HepG2 (cell line): ENCODE results near the gene DOCK4. TPM values are rescaled to one million over a fixed set of nuclear protein-coding genes. Genes with fewer than 3 reads are reported as not detected.
A peak's percentile ranks its signal among the peaks of the same experiment; 100 is the strongest.

Source experiments
- CBX5 ChIP-seq: sonication (generic); formaldehyde crosslinking; IDR thresholded peaks from 2 replicates; pipeline ENCODE4 v1.4.0; 2020; ENCODE audit warnings: missing genetic modification reagents, borderline replicate concordance
- CEBPG ChIP-seq: IDR thresholded peaks from 2 replicates; pipeline ENCODE4 v1.6.1; 2016
- CENPT ChIP-seq: sonication (generic); formaldehyde crosslinking; IDR thresholded peaks from 2 replicates; pipeline ENCODE4 v1.8.0; 2022; ENCODE audit warnings: low read depth, mild to moderate bottlenecking, moderate library complexity, missing genetic modification reagents
- FOXA1 ChIP-seq, 2 experiments: fragments of 450-650 bp in 1 of 2; sonication (generic) in 1 of 2; formaldehyde crosslinking in 1 of 2; IDR thresholded peaks; 2 replicates each; pipeline versions ENCODE4 v1.4.0 to v1.6.1; 2016 to 2020; ENCODE audit warnings: missing genetic modification reagents in 1 of 2
- HOXA9 ChIP-seq: sonication (generic); formaldehyde crosslinking; IDR thresholded peaks from 2 replicates; pipeline ENCODE4 v1.8.1; 2022; ENCODE audit warnings: missing genetic modification reagents, mild to moderate bottlenecking, moderate library complexity, borderline replicate concordance
- MAFK ChIP-seq, 2 experiments: IDR thresholded peaks in 1 of 2; conservative IDR thresholded peaks in 1 of 2; 2 replicates each; pipeline ENCODE4 v1.6.1; 2011; ENCODE audit warnings: improper control_type of control experiment in 2 of 2, low read length in 2 of 2
- NBN ChIP-seq: fragments of 450-650 bp; conservative IDR thresholded peaks from 2 replicates; pipeline ENCODE4 v1.6.1; 2017
- PCBP2 ChIP-seq: fragments of 200-400 bp; formaldehyde crosslinking; optimal IDR thresholded peaks from 2 replicates; pipeline ENCODE3; 2018; ENCODE audit warnings: low read length, low read depth; ENCODE audit not compliant: poor library complexity, severe bottlenecking
- RBM39 ChIP-seq: fragments of 200-400 bp; formaldehyde crosslinking; IDR thresholded peaks from one replicate; pipeline ENCODE4 v1.6.1; 2018; ENCODE audit warnings: antibody characterized with exemption, mild to moderate bottlenecking, low read depth, low read length; ENCODE audit not compliant: poor library complexity, severe bottlenecking
- ZNF329 ChIP-seq: sonication (generic); formaldehyde crosslinking; IDR thresholded peaks from 2 replicates; pipeline ENCODE4 v1.9.0; 2021; ENCODE audit warnings: low read depth, mild to moderate bottlenecking, missing genetic modification reagents
- polyA plus RNA-seq, 8 experiments: library from polyadenylated mRNA; depleted of rRNA in 3 of 8; stranded (reverse) in 7 of 8; unstranded in 1 of 8; fragments of >200 nt; fragmentation: Illumina TruSeq in 4 of 8; extraction: Trizol in 4 of 8; gene quantifications; 2 replicates each; pipeline versions ENCODE4 v1.2.1 to v1.2.3, GENCODE V29; 2011 to 2016; ENCODE audit warnings: low read depth in 4 of 8, missing spikeins in 1 of 8, mixed read lengths in 1 of 8; ENCODE audit not compliant: insufficient read depth in 1 of 8
- total RNA-seq, 5 experiments: library from RNA; depleted of rRNA; stranded (reverse); fragments of >200 nt; fragmentation: Illumina TruSeq; extraction: Trizol; gene quantifications; 2 replicates each; pipeline ENCODE4 v1.2.3, GENCODE V29; 2016; ENCODE audit warnings: low read depth in 1 of 5
- TF ChIP-seq, protein P1 (sequence below): sonication (generic); formaldehyde crosslinking; IDR thresholded peaks from 2 replicates; pipeline ENCODE4 v1.4.0; 2020; ENCODE audit warnings: mild to moderate bottlenecking, missing genetic modification reagents
- TF ChIP-seq, protein P2 (sequence below): sonication (generic); formaldehyde crosslinking; IDR thresholded peaks from 2 replicates; pipeline ENCODE4 v1.4.0; 2020; ENCODE audit warnings: missing genetic modification reagents, low read depth, mild to moderate bottlenecking, borderline replicate concordance
- TF ChIP-seq, protein P3 (sequence below): sonication (generic); formaldehyde crosslinking; IDR thresholded peaks from 2 replicates; pipeline ENCODE4 v1.8.0; 2022; ENCODE audit warnings: missing genetic modification reagents, mild to moderate bottlenecking, borderline replicate concordance
- TF ChIP-seq, protein P4 (sequence below): sonication (generic); formaldehyde crosslinking; IDR thresholded peaks from 2 replicates; pipeline ENCODE4 v1.8.0; 2022; ENCODE audit warnings: mild to moderate bottlenecking, missing genetic modification reagents, borderline replicate concordance
- TF ChIP-seq, protein P5 (sequence below): sonication (generic); formaldehyde crosslinking; IDR thresholded peaks from 2 replicates; pipeline ENCODE4 v1.9.0; 2021; ENCODE audit warnings: missing genetic modification reagents, borderline replicate concordance
- TF ChIP-seq, protein P6 (sequence below): sonication (generic); formaldehyde crosslinking; IDR thresholded peaks from 2 replicates; pipeline ENCODE4 v1.9.0; 2021; ENCODE audit warnings: missing genetic modification reagents, mild to moderate bottlenecking, borderline replicate concordance
- TF ChIP-seq, protein P7 (sequence below): sonication (generic); formaldehyde crosslinking; IDR thresholded peaks from 2 replicates; pipeline ENCODE4 v1.4.0; 2020; ENCODE audit warnings: missing genetic modification reagents

DOCK4 gene
- total and polyA plus RNA-seq, 2 of the 13 experiments (the other 11 are each of a cell fraction or from before 2014, with no cell fraction given): 13.5 to 17.4 TPM

DNA sequence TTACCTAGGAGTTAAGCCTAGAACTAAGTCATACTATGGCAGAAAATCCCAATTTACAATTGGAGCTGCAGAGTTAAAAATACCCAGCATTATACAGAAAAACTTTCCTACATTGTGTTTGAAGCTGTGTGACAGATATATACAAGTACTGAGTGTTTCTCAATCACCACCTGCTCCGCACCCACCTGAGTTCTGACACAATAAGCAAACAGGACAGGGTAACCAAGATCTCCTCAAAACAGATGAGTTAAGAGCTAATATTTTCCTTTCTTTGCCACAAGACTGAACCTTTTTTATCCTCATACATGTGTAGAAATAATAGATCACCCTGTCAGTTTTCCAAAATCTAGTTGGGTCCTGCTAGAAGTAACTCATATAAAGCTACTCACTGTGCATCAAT lies 186.3 kb downstream of the DOCK4 start (continued):
- TF ChIP-seq, protein P1, sequence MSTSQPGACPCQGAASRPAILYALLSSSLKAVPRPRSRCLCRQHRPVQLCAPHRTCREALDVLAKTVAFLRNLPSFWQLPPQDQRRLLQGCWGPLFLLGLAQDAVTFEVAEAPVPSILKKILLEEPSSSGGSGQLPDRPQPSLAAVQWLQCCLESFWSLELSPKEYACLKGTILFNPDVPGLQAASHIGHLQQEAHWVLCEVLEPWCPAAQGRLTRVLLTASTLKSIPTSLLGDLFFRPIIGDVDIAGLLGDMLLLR: no peak
- TF ChIP-seq, protein P2, sequence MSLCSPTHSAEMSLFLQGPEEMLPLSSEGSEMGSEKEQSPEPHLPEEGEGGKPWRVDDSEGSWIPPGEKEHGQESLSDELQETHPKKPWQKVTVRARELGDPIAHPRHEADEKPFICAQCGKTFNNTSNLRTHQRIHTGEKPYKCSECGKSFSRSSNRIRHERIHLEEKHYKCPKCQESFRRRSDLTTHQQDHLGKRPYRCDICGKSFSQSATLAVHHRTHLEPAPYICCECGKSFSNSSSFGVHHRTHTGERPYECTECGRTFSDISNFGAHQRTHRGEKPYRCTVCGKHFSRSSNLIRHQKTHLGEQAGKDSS (CRISPR knock-in tag): no peak
- TF ChIP-seq CENPT (no peak), NBN (no peak), FOXA1 (IDR thresholded peaks at IDR 0.05) (no peak), FOXA1 (CRISPR knock-in tag; IDR thresholded peaks at IDR 0.05) (peak; percentile 45; the same call in 1 of the 2 replicates), PCBP2 (no peak), HOXA9 (CRISPR knock-in tag) (no peak), CBX5 (CRISPR knock-in tag) (no peak), MAFK (conservative IDR thresholded peaks at IDR 0.05 in 1 of 2, IDR thresholded peaks at IDR 0.05 in 1 of 2; ENCODE audit: low read length in 2 of 2) (no peak), CEBPG (CRISPR knock-in tag) (peak; percentile 54), RBM39 (no peak), ZNF329 (CRISPR knock-in tag) (no peak)
- TF ChIP-seq, protein P3, sequence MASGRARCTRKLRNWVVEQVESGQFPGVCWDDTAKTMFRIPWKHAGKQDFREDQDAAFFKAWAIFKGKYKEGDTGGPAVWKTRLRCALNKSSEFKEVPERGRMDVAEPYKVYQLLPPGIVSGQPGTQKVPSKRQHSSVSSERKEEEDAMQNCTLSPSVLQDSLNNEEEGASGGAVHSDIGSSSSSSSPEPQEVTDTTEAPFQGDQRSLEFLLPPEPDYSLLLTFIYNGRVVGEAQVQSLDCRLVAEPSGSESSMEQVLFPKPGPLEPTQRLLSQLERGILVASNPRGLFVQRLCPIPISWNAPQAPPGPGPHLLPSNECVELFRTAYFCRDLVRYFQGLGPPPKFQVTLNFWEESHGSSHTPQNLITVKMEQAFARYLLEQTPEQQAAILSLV (CRISPR knock-in tag): no peak
- TF ChIP-seq, protein P4, sequence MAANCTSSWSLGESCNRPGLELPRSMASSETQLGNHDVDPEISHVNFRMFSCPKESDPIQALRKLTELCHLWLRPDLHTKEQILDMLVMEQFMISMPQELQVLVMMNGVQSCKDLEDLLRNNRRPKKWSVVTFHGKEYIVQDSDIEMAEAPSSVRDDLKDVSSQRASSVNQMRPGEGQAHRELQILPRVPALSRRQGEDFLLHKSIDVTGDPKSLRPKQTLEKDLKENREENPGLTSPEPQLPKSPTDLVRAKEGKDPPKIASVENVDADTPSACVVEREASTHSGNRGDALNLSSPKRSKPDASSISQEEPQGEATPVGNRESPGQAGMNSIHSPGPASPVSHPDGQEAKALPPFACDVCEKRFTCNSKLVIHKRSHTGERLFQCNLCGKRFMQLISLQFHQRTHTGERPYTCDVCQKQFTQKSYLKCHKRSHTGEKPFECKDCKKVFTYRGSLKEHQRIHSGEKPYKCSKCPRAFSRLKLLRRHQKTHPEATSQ (CRISPR knock-in tag): no peak
- TF ChIP-seq, protein P5, sequence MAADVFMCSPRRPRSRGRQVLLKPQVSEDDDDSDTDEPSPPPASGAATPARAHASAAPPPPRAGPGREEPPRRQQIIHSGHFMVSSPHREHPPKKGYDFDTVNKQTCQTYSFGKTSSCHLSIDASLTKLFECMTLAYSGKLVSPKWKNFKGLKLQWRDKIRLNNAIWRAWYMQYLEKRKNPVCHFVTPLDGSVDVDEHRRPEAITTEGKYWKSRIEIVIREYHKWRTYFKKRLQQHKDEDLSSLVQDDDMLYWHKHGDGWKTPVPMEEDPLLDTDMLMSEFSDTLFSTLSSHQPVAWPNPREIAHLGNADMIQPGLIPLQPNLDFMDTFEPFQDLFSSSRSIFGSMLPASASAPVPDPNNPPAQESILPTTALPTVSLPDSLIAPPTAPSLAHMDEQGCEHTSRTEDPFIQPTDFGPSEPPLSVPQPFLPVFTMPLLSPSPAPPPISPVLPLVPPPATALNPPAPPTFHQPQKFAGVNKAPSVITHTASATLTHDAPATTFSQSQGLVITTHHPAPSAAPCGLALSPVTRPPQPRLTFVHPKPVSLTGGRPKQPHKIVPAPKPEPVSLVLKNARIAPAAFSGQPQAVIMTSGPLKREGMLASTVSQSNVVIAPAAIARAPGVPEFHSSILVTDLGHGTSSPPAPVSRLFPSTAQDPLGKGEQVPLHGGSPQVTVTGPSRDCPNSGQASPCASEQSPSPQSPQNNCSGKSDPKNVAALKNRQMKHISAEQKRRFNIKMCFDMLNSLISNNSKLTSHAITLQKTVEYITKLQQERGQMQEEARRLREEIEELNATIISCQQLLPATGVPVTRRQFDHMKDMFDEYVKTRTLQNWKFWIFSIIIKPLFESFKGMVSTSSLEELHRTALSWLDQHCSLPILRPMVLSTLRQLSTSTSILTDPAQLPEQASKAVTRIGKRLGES (CRISPR knock-in tag): no peak
- TF ChIP-seq, protein P6, sequence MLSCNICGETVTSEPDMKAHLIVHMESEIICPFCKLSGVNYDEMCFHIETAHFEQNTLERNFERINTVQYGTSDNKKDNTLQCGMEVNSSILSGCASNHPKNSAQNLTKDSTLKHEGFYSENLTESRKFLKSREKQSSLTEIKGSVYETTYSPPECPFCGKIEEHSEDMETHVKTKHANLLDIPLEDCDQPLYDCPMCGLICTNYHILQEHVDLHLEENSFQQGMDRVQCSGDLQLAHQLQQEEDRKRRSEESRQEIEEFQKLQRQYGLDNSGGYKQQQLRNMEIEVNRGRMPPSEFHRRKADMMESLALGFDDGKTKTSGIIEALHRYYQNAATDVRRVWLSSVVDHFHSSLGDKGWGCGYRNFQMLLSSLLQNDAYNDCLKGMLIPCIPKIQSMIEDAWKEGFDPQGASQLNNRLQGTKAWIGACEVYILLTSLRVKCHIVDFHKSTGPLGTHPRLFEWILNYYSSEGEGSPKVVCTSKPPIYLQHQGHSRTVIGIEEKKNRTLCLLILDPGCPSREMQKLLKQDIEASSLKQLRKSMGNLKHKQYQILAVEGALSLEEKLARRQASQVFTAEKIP (CRISPR knock-in tag): no peak
- TF ChIP-seq, protein P7, sequence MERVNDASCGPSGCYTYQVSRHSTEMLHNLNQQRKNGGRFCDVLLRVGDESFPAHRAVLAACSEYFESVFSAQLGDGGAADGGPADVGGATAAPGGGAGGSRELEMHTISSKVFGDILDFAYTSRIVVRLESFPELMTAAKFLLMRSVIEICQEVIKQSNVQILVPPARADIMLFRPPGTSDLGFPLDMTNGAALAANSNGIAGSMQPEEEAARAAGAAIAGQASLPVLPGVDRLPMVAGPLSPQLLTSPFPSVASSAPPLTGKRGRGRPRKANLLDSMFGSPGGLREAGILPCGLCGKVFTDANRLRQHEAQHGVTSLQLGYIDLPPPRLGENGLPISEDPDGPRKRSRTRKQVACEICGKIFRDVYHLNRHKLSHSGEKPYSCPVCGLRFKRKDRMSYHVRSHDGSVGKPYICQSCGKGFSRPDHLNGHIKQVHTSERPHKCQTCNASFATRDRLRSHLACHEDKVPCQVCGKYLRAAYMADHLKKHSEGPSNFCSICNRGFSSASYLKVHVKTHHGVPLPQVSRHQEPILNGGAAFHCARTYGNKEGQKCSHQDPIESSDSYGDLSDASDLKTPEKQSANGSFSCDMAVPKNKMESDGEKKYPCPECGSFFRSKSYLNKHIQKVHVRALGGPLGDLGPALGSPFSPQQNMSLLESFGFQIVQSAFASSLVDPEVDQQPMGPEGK (CRISPR knock-in tag): 0 out of 2 replicates have a peak, but pooled peaks have one; percentile 23
